SK-N-SH (cell line): ENCODE measurements around the gene ATP2C1.

Source experiments
- CHD2 ChIP-seq: fragments of 150-350 bp; IDR thresholded peaks from 2 replicates; pipeline ENCODE4 v1.6.1; 2018; ENCODE audit warnings: low read length; ENCODE audit not compliant: partially characterized antibody
- CTCF ChIP-seq: fragments of 200-600 bp; sonication (generic); IDR thresholded peaks from 2 replicates; pipeline ENCODE4 v1.6.1; 2017; ENCODE audit warnings: antibody characterized with exemption, mild to moderate bottlenecking, moderate library complexity
- EP300 ChIP-seq, 2 experiments: IDR thresholded peaks; 2 replicates each; pipeline versions ENCODE4 v1.4.0 to v1.6.1; 2012; ENCODE audit warnings: borderline replicate concordance in 1 of 2, low read depth in 1 of 2, low read length in 1 of 2
- EZH2phosphoT487 ChIP-seq: fragments of 200-600 bp; sonication (generic); IDR thresholded peaks from 2 replicates; pipeline ENCODE4 v1.6.1; 2017; ENCODE audit warnings: low read depth, mixed run types, mild to moderate bottlenecking, antibody characterized with exemption, moderate library complexity, borderline replicate concordance
- JUND ChIP-seq: IDR thresholded peaks from 2 replicates; pipeline ENCODE4 v1.4.0; 2012
- MAX ChIP-seq: IDR thresholded peaks from 2 replicates; pipeline ENCODE4 v1.4.0; 2012; ENCODE audit warnings: low read depth
- POLR2AphosphoS5 ChIP-seq: IDR thresholded peaks from 2 replicates; pipeline ENCODE4 v1.6.1; 2012; ENCODE audit warnings: low read depth, low read length
- RAD21 ChIP-seq: IDR thresholded peaks from 2 replicates; pipeline ENCODE4 v1.6.1; 2012; ENCODE audit warnings: mild to moderate bottlenecking, low read length
- REST ChIP-seq: IDR thresholded peaks from 2 replicates; pipeline ENCODE4 v1.6.1; 2012; ENCODE audit warnings: mild to moderate bottlenecking, low read depth, low read length, moderate library complexity
- RFX5 ChIP-seq: IDR thresholded peaks from 2 replicates; pipeline ENCODE4 v1.6.1; 2012; ENCODE audit warnings: mild to moderate bottlenecking, improper control_type of control experiment, low read length
- ZBTB33 ChIP-seq: IDR thresholded peaks from 2 replicates; pipeline ENCODE4 v1.4.0; 2012; ENCODE audit warnings: low read depth, borderline replicate concordance

GRCh38 chr3:130933801-130934345 is 40.0 kb downstream of the ATP2C1 start:
- TF ChIP-seq CTCF: no peak
- no peak for TF ChIP-seq RFX5
- no peak for TF ChIP-seq POLR2AphosphoS5
- TF ChIP-seq MAX: no peak
- TF ChIP-seq EZH2phosphoT487: no peak
- TF ChIP-seq CHD2: no peak
- no peak for TF ChIP-seq RAD21
- TF ChIP-seq JUND: no peak
- TF ChIP-seq ZBTB33: no peak
- no peak for TF ChIP-seq EP300 (IDR thresholded peaks at IDR 0.05; ENCODE audit: borderline replicate concordance in 1 of 2, low read depth in 1 of 2, low read length in 1 of 2)
- no peak for TF ChIP-seq REST
